HUDEP-2 (cell line): ENCODE data around the gene CIAPIN1.
"Not testable (repeated sequence)": the region's sequence is repeated elsewhere in the genome, so short reads cannot be mapped to it uniquely, and the experiment has no call there.

Experiments
- DNase-seq, 76 experiments: peaks; one replicate each; lab custom pipeline; 2025; ENCODE audit not compliant: unreplicated experiment in 76 of 76; lab: John Stamatoyannopoulos, UW

CIAPIN1 gene

DNA sequence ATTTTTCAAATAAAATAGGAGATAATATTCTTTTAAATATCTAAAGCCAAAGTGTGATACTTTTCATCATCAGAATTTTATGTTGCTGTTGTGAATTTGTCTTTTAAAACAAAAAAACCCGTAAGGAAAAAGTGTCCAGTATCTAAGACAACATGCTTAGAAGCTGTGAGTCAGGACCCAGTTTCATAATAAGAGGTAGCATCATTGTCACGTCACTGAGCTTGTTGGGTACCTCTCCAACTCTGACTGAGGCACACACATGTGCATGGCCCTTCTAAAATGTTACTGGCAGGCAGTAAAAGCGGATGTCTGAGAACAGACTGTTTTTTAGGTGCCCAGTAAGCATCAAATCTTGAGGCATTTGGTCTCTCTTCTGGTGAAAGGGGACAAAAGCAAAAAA is 2.5 kb downstream of the CIAPIN1 start:
- no peak for DNase-seq

DNA sequence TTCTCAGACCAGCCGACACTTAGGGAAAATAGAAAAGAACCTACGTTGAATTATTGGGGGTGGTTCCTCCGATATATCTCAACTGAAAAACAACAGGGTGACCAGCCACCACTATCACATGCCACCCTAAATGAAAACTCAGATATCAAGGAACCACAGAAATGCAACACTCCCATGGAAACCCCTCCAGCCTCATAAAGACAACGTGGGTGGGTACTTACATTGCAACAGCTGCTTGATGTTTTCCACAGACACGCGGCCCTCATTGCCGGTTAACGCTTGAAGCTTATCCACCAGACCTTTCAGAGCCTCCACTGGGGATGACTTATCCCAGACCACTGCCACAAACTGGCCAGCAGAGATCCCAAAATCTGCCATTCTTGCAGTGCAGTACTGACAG is 6.6 kb downstream of the CIAPIN1 start:
- DNase-seq, result not testable (repeated sequence)

GRCh38 chr16:57439947-57440346 is 7.2 kb downstream of the CIAPIN1 start:
- DNase-seq, result not testable (repeated sequence)

GRCh38 chr16:57435838-57436237 is 11.3 kb downstream of the CIAPIN1 start:
- no peak for DNase-seq

DNA sequence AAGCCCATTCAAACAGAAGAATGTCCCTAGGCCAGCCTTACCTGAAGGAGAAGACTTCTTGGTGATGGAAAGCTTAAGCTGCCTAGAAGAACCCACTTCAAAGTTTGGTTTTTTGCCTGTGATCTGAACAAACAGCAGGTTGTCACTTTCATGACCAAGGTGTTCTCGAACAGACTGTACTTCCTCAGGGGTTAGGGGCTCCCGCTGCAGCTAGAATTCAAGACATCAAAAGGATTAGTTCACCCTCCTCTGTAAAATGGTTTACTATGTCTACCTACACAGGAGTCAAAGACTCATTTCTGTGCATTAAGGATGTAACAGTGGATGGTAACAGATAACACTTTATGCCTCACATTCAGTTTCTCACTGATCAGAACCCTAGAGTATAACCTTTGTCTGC is 13.2 kb downstream of the CIAPIN1 start:
- no peak for DNase-seq

DNA sequence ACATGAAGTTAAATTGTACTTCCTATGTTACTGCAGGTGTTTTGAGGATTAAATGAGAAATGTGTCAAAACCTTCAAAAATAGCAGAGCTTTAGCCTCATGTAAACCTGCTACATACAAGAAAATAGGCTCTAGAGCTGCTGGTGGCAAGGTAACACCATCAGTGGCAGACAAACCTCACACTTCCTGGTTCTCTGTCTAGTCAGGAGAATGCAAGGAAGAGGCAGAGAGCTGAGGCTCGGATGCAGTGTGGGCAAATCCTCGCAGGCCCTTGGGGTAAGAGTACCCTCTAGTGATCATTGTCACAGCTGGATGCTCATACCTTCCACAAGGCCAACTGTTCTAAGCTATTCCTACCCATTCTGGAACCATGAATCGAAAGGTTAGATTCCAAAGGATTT is 14.2 kb downstream of the CIAPIN1 start:
- no peak for DNase-seq

GRCh38 chr16:57432505-57432904 is 14.7 kb downstream of the CIAPIN1 start:
- no peak for DNase-seq

GRCh38 chr16:57430955-57431354 is 16.2 kb downstream of the CIAPIN1 start:
- no peak for DNase-seq

DNA sequence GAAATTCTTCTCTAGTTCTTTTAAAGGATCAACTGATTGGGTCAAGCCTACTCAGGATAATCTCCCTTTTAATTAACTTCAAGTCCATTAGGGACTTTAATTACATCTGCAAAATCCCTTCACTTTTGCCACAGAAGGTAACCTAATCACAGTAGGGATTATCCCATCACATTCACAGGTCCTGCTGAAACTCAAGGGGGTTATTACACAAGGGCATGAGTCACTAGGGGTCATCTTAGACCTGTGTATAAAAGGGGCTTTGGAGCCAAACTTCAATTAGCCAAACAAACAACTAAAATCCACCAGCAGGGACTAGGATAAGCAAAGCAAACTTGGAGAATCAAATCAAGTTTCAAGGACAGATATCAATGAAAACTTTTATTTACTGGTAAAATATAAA is 19.4 kb downstream of the CIAPIN1 start:
- no peak for DNase-seq

DNA sequence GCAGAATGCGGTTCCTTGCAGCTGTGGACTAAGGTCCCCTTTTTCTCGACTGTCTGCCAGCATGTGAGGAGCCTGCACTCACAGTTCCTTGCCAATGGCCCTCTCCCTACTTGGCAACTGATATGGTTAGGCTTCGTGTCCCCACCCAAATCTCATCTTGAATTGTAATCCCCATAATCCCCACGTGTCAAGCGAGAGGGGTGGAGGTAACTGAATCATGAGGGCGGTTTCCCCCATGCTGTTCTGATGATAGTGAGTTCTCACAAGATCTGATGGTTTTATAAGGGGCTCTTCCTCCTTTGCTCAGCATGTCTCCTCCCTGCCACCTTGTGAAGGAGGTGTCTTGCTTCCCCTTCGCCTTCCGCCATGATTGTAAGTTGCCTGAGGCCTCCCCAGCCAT is 19.9 kb downstream of the CIAPIN1 start:
- DNase-seq, result peak in 25 of 76 experiments; percentile 4 to 65 (median 12)

DNA sequence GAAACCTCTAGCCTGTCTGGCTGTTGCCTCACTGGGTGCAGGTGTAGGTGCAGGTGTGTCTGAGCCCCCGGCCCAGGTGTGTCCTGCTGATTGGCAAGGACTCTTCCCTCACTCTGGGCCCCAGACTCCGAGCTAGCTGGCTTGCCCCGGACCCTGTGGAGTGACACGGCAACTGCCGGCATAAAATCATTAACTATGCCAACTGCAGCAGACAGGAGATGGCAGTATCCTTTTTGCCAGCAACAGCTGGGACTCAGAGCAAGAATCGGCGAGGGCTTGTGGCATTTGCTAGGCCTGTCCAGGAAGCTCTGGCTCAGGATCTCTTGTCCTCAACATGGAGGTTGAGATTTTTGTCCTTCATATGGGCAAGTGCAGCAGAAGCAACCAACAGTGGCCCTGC is 20.8 kb downstream of the CIAPIN1 start:
- no peak for DNase-seq

- DNase-seq, result no peak
Measured at GRCh38 chr16:57424583-57424982, 22.6 kb downstream of the CIAPIN1 start.

GRCh38 chr16:57423152-57423551 is 24.0 kb downstream of the CIAPIN1 start:
- DNase-seq, result no peak

DNA sequence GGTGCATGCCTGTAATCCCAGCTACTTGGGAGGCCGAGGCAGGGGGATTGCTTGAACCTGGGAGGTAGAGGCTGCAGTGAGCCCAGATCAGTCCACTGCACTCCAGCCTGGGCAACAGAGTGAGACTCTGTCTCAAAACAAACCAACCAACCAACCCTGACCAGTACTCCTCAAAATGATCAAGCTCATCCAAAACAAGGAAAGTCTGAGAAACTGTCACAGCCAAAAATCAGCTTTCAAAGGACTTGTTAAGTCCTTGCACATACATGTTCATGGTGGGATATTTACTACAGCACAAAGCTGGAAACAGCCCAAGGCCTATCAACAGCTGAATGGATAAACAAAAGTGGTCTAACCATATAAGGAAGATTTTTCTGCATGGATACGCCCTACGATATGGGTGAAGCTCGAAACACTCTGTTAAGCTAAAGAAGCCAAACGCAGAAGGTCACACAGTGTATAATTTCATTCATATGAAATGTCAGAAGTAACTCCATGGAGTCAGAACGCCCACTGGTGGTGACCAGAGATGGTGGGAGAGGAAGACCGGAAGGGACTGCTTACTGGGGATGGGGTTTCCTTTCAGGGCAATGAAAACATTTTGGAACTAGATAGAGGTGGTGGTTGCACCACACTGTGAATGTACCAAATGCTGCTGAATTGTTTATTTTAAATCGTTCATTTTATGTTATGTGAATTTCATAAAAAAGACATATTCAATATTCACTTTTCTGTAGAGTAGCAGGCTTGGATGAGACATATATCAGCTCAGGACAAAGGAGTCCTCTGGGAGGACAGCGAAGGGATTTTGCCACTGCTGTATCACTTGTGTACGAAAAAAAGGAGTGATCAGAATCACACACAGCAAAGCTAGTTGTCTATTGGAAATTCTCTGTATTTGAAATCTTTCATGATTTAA is 24.9 kb downstream of the CIAPIN1 start:
- DNase-seq, result peak in 33 of 76 experiments; percentile 6 to 55 (median 23)

GRCh38 chr16:57419506-57419905 is 27.7 kb downstream of the CIAPIN1 start:
- DNase-seq, result no peak

- DNase-seq, result no peak
Measured at GRCh38 chr16:57416084-57416483, 31.1 kb downstream of the CIAPIN1 start.

- DNase-seq, result no peak
Measured at GRCh38 chr16:57413733-57414132, 33.5 kb downstream of the CIAPIN1 start.

GRCh38 chr16:57413301-57413730 is 33.9 kb downstream of the CIAPIN1 start:
- no peak for DNase-seq

GRCh38 chr16:57412584-57412983 is 34.6 kb downstream of the CIAPIN1 start:
- DNase-seq, result no peak

- no peak for DNase-seq
Measured at GRCh38 chr16:57411362-57411976, 35.7 kb downstream of the CIAPIN1 start.

GRCh38 chr16:57409870-57410587 is 37.2 kb downstream of the CIAPIN1 start:
- no peak for DNase-seq
